Measurements from ENCODE around the gene ROR1. TPM values are rescaled to one million over a fixed set of nuclear protein-coding genes. Genes with fewer than 3 reads are reported as not detected.

The ROR1 gene
- total RNA-seq, 4 donors from 2014 or later = 10.6 to 21.7 (median 15.1) TPM

DNA sequence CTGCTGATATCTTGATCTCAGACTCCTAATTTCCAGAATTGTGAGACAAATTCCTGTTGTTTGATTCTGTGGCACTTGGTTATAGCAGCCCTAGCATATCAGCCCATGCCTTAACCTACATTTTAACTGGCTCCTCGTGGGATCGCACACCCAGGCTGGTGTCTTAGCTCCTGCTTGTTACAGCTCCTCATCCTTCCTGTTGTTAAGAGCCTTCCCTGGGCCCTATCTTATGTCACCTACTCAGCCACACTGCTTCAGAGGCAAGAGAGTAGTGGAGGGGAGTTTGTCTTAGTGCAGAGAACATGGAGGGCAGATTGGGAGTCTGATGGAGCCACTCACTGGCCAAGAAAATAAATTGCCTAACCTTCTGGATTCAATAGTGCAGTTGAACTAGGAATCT lies 131.0 kb downstream of the ROR1 start:
- WGBS = 94% methylated on average over 2 of the region's 2 CpGs
- Histone ChIP-seq H3K4me1 (no peaks in the 10 kb centered on the region), H3K27ac (no peak overlapping the region)

DNA sequence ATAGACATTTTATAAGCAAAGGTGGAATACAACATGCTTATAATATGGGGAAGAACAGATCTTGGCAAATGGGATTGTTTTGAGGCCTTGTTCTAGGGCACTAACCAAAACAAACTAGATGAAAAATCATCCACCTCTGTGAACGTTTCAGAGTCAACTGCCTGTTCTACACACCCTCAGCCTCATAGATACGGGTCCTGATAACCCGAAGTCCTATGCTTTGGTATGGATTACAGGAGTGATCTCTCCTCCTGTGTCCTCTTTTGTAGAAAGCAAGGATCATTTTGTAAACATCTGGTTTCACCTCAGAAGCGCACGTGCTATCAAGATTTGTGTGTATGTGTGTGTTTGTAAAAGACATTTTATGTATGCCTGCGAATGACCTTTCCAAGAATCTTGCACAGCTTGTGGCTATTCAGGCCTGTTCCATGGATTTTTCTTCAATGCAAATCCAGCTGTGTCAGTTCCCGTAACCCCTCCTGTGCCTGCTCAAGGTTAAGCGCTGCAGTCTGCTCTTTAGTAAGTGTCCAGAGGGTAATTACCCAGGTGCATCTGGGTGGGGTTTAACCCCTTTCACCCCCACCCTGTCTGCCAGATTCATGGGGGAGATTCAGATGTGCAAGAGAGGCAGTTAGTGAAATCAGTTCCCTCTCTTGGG lies 132.4 kb downstream of the ROR1 start:
- H3K27ac ChIP-seq = no peak overlapping the region
- no peak for DNase-seq (ENCODE audit: low spot score in 2 of 2)
- no peaks in the 10 kb centered on the region for H3K9me3 ChIP-seq
- H3K4me1 ChIP-seq = no peaks in the 10 kb centered on the region
- WGBS = 81% methylated on average over 8 of the region's 8 CpGs
- no peaks in the 10 kb centered on the region for H3K36me3 ChIP-seq
- TF ChIP-seq POLR2A (IDR thresholded peaks at IDR 0.05) = no peak
- TF ChIP-seq, protein P1, sequence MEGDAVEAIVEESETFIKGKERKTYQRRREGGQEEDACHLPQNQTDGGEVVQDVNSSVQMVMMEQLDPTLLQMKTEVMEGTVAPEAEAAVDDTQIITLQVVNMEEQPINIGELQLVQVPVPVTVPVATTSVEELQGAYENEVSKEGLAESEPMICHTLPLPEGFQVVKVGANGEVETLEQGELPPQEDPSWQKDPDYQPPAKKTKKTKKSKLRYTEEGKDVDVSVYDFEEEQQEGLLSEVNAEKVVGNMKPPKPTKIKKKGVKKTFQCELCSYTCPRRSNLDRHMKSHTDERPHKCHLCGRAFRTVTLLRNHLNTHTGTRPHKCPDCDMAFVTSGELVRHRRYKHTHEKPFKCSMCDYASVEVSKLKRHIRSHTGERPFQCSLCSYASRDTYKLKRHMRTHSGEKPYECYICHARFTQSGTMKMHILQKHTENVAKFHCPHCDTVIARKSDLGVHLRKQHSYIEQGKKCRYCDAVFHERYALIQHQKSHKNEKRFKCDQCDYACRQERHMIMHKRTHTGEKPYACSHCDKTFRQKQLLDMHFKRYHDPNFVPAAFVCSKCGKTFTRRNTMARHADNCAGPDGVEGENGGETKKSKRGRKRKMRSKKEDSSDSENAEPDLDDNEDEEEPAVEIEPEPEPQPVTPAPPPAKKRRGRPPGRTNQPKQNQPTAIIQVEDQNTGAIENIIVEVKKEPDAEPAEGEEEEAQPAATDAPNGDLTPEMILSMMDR (IDR thresholded peaks at IDR 0.05) = no peak
- TF ChIP-seq POLR2AphosphoS5 (IDR thresholded peaks at IDR 0.05) = no peak
- TF ChIP-seq EP300 (IDR thresholded peaks at IDR 0.05) = no peak
- H3K4me3 ChIP-seq = no peak overlapping the region
- H3K27me3 ChIP-seq = no peaks in the 10 kb centered on the region

More for the DNA sequence above, 131.0 kb downstream of the ROR1 start:
- no peak for DNase-seq (ENCODE audit: low spot score in 2 of 2)
- Histone ChIP-seq H3K4me3 (no peak overlapping the region), H3K27me3 (no peaks in the 10 kb centered on the region), H3K36me3 (no peaks in the 10 kb centered on the region), H3K9me3 (no peaks in the 10 kb centered on the region)
- TF ChIP-seq EP300 (IDR thresholded peaks at IDR 0.05) (no peak), POLR2A (IDR thresholded peaks at IDR 0.05) (no peak), POLR2AphosphoS5 (IDR thresholded peaks at IDR 0.05) (no peak)
- TF ChIP-seq, protein P1 (IDR thresholded peaks at IDR 0.05) = no peak

DNA sequence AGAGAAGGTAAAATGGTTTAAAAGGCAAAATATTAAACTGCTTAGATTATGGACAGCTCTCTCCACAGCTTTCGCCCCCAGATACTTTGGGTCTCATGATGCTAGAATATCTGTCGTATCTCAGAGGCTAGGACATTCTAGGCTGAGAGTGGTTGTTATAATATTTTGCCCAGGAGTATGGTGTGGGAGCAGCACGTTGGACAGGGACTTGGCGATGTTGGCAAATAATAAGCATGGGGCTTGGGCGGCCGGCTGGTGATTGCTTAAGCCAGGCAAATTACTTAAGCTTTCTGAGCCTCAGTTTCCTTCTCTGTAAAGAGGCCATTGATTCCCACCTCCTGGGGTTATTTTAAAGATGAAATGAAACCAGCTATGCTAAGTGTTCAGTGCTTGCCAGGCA lies 133.2 kb downstream of the ROR1 start:
- Histone ChIP-seq H3K36me3 (no peaks in the 10 kb centered on the region), H3K9me3 (no peaks in the 10 kb centered on the region), H3K4me3 (no peak overlapping the region), H3K4me1 (no peaks in the 10 kb centered on the region), H3K27me3 (no peaks in the 10 kb centered on the region), H3K27ac (no peak overlapping the region)
- TF ChIP-seq, protein P1 (IDR thresholded peaks at IDR 0.05) = no peak
- TF ChIP-seq EP300 (IDR thresholded peaks at IDR 0.05) (no peak), POLR2A (IDR thresholded peaks at IDR 0.05) (no peak), POLR2AphosphoS5 (IDR thresholded peaks at IDR 0.05) (no peak)
- WGBS = 90% methylated on average over 6 of the region's 6 CpGs
- no peak for DNase-seq (ENCODE audit: low spot score in 2 of 2)

DNA sequence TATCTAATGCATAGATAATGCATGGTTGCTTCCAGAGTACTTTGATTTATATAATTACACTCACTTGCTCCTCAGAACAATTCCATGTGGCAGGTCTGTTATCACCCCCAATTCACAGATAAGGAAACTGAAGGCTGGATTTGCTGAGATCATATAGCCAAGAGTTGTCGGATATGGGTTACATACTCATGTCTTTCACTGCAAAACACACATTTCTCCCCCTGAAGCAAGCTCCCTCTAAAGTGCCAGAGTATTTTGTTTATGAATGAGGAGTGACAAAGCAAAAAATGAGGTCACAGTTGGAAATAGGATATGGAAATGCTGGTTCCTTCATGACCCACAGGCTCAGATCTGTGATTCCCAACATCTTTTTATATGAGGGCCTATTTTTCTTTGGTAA lies 134.2 kb downstream of the ROR1 start:
- TF ChIP-seq, protein P1 (IDR thresholded peaks at IDR 0.05) = no peak
- TF ChIP-seq POLR2A (IDR thresholded peaks at IDR 0.05) = no peak
- TF ChIP-seq POLR2AphosphoS5 (IDR thresholded peaks at IDR 0.05) = no peak
- no peak for TF ChIP-seq EP300 (IDR thresholded peaks at IDR 0.05)
- no peak for DNase-seq (ENCODE audit: low spot score in 2 of 2)
- Histone ChIP-seq H3K27ac (no peak overlapping the region), H3K36me3 (no peaks in the 10 kb centered on the region), H3K4me1 (peaks cover 7% of the 10 kb centered on the region), H3K9me3 (no peaks in the 10 kb centered on the region), H3K4me3 (no peak overlapping the region), H3K27me3 (no peaks in the 10 kb centered on the region)
- 86% methylated on average over 1 of the region's 1 CpG for WGBS

DNA sequence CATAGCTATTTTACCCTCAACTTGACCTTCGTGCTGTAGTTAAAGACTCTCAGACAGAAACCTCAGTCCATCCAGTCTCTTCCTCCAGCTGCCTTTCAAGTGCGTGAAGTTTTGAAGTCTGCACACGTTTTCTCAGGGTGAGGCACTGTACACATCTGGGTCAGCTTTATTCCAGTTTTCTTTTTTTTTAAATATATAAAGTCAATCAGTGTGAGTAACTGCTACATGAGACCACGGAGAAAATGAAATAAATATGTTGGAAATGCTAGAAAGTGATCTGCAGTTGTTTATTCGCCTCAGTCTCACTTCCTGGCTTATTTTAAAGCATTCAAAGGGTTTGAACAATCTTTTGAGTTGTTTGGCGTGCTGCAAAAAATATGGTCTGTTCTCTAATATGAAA lies 135.7 kb downstream of the ROR1 start:
- no peaks in the 10 kb centered on the region for H3K9me3 ChIP-seq
- no peak for DNase-seq (ENCODE audit: low spot score in 2 of 2)
- H3K27ac ChIP-seq = no peak overlapping the region
- WGBS = 66% methylated on average over 6 of the region's 6 CpGs
- no peaks in the 10 kb centered on the region for H3K36me3 ChIP-seq
- TF ChIP-seq, protein P1 (IDR thresholded peaks at IDR 0.05) = no peak
- no peak for TF ChIP-seq POLR2A (IDR thresholded peaks at IDR 0.05)
- TF ChIP-seq EP300 (IDR thresholded peaks at IDR 0.05) = no peak
- no peak for TF ChIP-seq POLR2AphosphoS5 (IDR thresholded peaks at IDR 0.05)
- no peak overlapping the region for H3K4me3 ChIP-seq
- peaks cover 7% of the 10 kb centered on the region for H3K4me1 ChIP-seq
- H3K27me3 ChIP-seq = no peaks in the 10 kb centered on the region

All from suprapubic skin (tissue), 4 donors.